ENCODE measurements around the gene PLXNA3. TPM values are rescaled to one million over a fixed set of nuclear protein-coding genes. Genes with fewer than 3 reads are reported as not detected.
A peak's percentile ranks its signal among the peaks of the same experiment; 100 is the strongest.

Gene PLXNA3
- total RNA-seq, result 5.9 and 14.6 TPM in 2 replicates

- no peak for TF ChIP-seq CTCF (conservative IDR thresholded peaks at IDR 0.05; ENCODE audit: low read depth, low read length)
- peak within 1 kb of the TSS; percentile 71 for H3K4me3 ChIP-seq (ENCODE audit: low read depth, low read length)
- DNase-seq (ENCODE audit: low read depth), result no peak
Measured at GRCh38 chrX:154458116-154458953, at the start of gene PLXNA3. TSS of gene PLXNA3 (plus strand) at chrX:154458281. CDS start at chrX:154460184, 1,903 bp downstream.

- H3K4me3 ChIP-seq (ENCODE audit: low read depth, low read length), result peak overlapping the region; percentile 45
- DNase-seq (ENCODE audit: low read depth), result no peak
- no peak for TF ChIP-seq CTCF (conservative IDR thresholded peaks at IDR 0.05; ENCODE audit: low read depth, low read length)
Measured at GRCh38 chrX:154408659-154409221, 49.3 kb upstream of the PLXNA3 start.

GRCh38 chrX:154409222-154409871 is 48.7 kb upstream of the PLXNA3 start, which contains the start of gene DNASE1L1:
TSS of gene DNASE1L1 (minus strand) at chrX:154409254. CDS start at chrX:154405568, 3,686 bp downstream.
- peak within 1 kb of the TSS; percentile 45 for H3K4me3 ChIP-seq (ENCODE audit: low read depth, low read length)
- no peak for TF ChIP-seq CTCF (conservative IDR thresholded peaks at IDR 0.05; ENCODE audit: low read depth, low read length)
- DNase-seq (ENCODE audit: low read depth), result no peak

GRCh38 chrX:154411981-154412340 is 46.1 kb upstream of the PLXNA3 start:
- peak overlapping the region; percentile 70 for H3K4me3 ChIP-seq (ENCODE audit: low read depth, low read length)
- no peak for TF ChIP-seq CTCF (conservative IDR thresholded peaks at IDR 0.05; ENCODE audit: low read depth, low read length)
- no peak for DNase-seq (ENCODE audit: low read depth)

GRCh38 chrX:154412468-154412867 is 45.6 kb upstream of the PLXNA3 start:
- TF ChIP-seq CTCF (conservative IDR thresholded peaks at IDR 0.05; ENCODE audit: low read depth, low read length), result no peak
- peak overlapping the region; percentile 70 for H3K4me3 ChIP-seq (ENCODE audit: low read depth, low read length)
- DNase-seq (ENCODE audit: low read depth), result no peak

GRCh38 chrX:154413142-154413541 is 44.9 kb upstream of the PLXNA3 start:
- no peak for TF ChIP-seq CTCF (conservative IDR thresholded peaks at IDR 0.05; ENCODE audit: low read depth, low read length)
- no peak overlapping the region for H3K4me3 ChIP-seq (ENCODE audit: low read depth, low read length)
- DNase-seq (ENCODE audit: low read depth), result no peak
